ELF-1 (cell line): ENCODE results near the gene MRPS22.
A peak's percentile ranks its signal among the peaks of the same experiment; 100 is the strongest.

ENCODE experiments used
- DNase-seq: peaks from one replicate; pipeline ENCODE4 v3.0.0-alpha.2; 2016; ENCODE audit warnings: low read depth, low spot score

The MRPS22 gene

GRCh38 chr3:139343895-139344856 lies at the start of gene MRPS22:
Gene MRPS22, plus strand, starts transcription at chr3:139344020. Its CDS starts 7 bp downstream, at chr3:139344027.
- peak; percentile 89 for DNase-seq

- no peak for DNase-seq
These were observed 48.8 kb upstream of the MRPS22 start for GRCh38 chr3:139295040-139295439.

DNA sequence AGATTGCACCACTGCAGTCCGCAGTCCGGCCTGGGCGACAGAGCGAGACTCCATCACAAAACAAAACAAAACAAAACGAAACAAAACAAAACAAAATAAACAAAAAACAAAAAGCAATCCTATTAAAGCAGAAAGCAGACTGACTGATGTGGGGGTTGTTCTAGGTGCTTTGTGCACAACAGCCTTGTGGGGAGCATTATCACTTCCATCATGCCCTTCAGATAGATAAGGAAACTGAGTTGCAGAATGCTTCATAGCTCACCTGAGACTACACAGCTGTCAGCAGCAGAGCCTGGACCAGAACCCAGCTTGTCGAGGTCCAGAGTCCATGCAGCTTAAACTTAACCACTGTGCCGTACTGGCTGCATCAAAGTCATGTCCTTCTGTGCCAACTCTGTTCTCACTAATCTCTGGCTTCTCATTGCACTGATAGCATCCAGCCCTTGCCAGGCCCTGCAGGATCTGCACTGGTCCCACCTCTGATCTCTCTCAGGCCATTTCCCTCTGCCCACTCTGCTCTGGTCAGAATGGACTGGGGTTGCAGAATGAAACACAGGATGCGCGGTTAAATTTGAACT lies 47.6 kb upstream of the MRPS22 start:
- no peak for DNase-seq

DNA sequence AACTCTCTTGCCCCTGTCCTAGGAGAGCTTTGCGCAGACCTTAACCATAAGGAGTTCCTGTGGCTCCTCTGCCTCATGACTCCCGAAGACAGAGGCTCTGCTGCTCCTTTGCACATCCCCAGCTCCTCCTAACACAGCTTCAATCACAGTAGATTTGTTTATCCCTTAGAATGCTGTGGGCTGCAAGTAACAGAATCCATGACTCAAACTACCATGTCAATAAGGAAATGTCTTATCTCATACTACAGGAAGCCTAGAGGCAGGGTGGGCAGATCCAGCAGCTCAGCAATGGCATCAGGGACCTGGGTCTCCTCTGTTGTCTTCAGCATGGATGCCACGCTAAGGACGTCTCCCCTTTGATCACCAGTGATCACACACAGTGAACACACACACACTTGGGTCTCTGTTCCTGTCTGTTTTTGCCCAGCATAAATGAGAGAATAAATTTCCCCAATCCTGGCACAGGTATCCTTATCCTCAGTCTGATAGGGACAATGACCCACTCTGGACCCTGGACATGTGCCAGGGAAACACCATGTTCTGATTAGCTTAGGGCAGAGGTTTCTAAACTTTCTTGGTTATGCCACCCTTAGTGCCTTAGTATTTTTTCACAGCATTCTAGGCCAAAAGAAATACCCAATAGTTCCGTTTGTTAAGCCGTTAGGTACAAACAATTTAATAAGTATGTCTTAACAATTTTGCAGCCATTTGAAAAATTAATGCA lies 46.1 kb upstream of the MRPS22 start:
- no peak for DNase-seq

GRCh38 chr3:139299261-139300132 lies 44.3 kb upstream of the MRPS22 start:
- peak; percentile 79 for DNase-seq

DNA sequence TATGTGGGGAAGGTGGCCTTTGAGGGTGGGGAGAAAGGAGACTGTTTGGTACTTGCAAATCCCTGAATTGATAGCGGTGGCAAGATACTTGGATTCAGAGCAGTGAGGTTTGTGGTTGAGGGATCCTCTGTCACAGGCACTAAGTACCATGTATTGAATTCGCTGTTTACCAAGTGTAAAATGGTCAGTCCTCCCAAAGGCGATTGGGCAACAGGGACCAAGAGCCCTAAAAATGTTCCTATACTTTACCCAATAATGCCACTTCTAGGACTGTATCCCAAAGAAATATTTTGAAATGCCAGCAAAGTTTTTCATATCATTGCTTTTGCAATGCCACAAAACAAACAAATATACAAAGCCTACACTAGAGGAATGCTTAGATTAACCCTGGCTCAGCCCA lies 43.4 kb upstream of the MRPS22 start:
- no peak for DNase-seq

DNA sequence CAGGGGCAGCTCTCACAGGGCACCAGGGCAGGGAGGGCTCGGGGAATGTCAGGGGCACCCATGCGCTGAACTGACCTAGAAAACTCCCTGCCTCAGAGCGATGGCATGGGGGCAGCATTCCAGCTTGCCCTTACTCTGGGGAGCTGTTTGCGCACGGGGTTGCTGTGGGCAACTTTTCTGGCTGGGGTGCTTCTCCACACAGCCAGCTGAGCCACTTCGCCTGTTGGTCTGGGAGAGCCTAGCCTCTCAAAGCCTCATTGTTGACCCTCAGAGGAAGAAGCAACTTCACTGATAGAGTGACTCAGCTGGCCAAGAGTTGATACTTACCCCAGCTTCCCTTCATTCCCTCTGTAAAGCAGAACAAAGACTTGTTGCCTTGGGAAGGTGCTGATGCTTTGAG lies 42.6 kb upstream of the MRPS22 start:
- no peak for DNase-seq

GRCh38 chr3:139301654-139302053 lies 42.2 kb upstream of the MRPS22 start:
- DNase-seq = no peak

DNA sequence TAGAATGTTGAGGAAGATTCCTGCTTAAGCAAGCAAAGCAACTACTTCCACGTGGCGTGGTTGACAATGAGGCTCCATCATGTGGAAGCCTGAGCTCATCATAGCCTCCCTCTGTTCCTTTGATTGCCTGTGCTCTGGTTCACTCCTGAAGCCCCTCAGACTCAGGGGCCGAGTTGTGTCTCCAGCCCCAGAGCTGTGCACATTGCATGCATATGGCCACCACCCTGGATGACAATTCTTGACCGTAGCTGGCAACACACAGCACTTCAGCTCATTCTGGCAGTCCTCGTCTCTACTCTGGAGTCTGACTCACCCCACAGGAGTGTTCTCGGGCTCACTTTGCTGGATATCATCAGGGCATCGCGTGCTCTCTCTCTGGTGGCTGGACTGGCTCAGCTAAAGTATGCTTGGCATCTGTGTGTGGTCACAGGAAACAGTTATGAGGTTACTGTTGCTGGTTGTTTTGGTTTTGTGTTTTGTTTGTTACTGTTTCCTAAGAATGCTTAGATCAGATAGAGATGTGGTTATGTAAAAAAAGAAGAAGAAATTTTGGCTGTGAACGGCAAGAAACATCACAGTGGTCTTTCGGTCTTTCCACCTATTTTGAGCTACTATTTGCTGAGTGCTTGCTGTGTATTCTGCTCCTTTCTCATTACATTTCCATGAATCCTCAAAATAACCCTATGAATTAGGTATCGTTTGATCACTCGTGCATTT lies 41.6 kb upstream of the MRPS22 start:
- peak; percentile 50 for DNase-seq

GRCh38 chr3:139302801-139303113 lies 41.1 kb upstream of the MRPS22 start:
- DNase-seq = no peak

DNA sequence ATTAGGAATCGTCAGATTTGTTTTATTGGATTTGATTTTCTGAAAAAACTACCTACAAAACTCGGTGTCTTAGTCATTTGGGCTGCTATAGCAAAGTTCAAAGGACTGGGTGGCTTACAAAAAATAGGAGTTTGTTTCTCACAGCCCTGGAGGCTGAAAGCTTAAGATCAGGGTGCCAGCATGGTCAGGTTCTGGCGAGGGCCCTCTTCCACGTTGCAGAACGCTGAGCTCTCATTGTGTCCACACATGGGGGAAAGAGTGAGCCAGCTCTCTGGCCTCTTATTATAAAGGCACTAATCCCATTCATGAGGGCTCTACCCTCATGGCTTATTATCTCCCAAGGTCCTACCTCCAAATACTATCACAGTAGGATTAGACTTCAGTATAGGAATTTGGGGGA lies 40.6 kb upstream of the MRPS22 start:
- no peak for DNase-seq

DNA sequence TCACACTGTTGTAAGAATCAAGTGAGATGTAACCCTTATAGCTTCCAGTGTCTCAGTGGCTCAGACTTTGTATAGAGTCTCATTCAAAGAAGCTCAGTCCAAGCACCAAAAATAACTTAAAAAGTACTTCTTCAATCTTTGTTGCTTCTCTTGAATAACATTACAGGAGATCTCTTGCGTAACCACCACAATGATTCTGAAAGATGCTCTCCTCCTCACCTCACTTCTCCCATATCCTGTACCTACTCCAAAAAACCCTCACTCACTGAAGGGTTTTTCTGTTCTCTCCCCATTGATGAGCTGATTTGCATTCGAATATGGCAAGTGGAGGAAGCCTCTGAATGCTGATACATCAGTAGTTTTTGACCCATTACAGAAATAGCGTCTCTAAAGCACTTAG lies 39.4 kb upstream of the MRPS22 start:
- DNase-seq = no peak

DNA sequence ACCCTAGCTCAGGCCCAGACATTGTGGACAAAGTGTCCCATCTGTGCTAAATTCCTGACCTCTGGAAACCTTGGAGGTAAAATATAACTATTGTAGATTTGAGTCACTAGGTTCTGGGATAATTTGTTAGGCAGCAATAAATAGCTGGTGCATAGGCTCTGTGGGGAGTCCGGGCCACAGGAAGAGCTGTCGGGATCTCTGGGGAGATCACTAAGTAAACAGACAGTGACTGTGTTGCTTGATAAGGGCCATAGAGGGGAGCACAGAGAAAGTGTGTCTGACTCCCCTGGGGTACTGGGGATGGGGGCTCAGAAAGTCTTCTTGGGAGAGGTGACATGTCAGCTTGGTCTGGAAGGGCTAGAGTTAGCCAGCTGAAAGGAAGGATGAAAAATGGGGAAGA lies 37.7 kb upstream of the MRPS22 start:
- DNase-seq = no peak

GRCh38 chr3:139307072-139307491 lies 36.7 kb upstream of the MRPS22 start:
- no peak for DNase-seq

- no peak for DNase-seq
These were observed 35.9 kb upstream of the MRPS22 start for GRCh38 chr3:139307601-139308555.

GRCh38 chr3:139308560-139308959 lies 35.3 kb upstream of the MRPS22 start:
- no peak for DNase-seq

DNA sequence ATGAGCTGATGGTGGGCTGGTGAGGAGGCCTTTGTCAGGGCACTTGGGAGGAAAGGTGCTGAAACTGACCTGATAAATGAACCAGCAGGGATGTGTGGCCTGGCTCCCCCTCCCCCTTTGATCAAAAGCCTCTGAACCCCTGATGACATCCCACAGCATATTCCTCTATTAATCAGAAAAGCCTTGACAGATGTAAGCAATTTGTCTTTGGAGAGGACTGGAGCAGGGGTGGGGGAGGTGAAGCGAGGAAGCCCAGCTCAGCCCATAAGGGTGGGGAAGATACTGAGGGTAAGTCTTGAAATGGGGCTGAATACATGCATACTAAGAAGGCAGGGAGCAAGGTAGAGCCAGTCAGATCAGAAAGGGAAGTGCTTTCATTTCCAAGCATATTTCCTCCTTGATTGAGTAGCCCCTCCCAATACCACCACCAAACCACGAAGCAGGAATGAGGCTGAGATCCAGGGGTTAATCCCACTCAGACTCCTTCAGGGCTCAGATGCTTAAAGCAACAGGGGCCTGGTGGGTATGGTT lies 34.7 kb upstream of the MRPS22 start:
- DNase-seq = peak; percentile 15

DNA sequence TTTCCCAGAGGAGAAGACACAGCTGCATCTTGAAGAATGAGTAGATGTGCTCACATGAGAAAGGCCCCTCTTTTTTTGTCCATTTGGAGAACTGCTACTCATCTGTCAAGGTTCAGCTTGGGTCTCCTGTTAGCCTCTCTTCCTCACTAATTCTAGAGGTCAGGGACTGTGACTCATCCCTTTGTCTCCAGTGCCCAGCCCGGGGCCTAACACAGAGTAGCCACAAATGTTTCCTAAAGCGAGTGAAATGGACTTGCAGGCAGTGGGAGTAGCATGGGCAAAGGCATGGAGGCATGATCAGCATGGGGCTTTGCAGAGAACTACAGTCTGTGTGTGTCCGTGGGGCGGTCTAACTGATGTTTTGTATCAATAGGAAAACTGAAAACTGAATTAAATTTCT lies 33.9 kb upstream of the MRPS22 start:
- DNase-seq = peak; percentile 11

GRCh38 chr3:139310474-139310933 lies 33.3 kb upstream of the MRPS22 start:
- no peak for DNase-seq
